Gastroesophageal sphincter (tissue), 3 donors: ENCODE data around the gene AKR1C3.

Source experiments
- CTCF ChIP-seq, 4 experiments: fragments of 200-600 bp in 2 of 4; fragments of 450-650 bp in 2 of 4; sonication (generic) in 1 of 4; IDR thresholded peaks; one replicate each; pipeline ENCODE4 v1.5.1; 2017 to 2019; ENCODE audit warnings: antibody characterized with exemption in 4 of 4, mild to moderate bottlenecking in 2 of 4, moderate library complexity in 2 of 4
- POLR2A ChIP-seq, 2 donors: fragments of 450-650 bp; IDR thresholded peaks; one replicate each; pipeline ENCODE4 v1.6.1; 2017; ENCODE audit warnings: antibody characterized with exemption in 2 of 2, mild to moderate bottlenecking in 2 of 2, moderate library complexity in 1 of 2

- TF ChIP-seq CTCF (IDR thresholded peaks at IDR 0.05) (no peak), POLR2A (IDR thresholded peaks at IDR 0.05) (no peak)
These were observed 54.4 kb downstream of the AKR1C3 start for GRCh38 chr10:5148678-5149032.
